ENCODE data around the gene DCAF15.
A peak's percentile ranks its signal among the peaks of the same experiment; 100 is the strongest.

Gene DCAF15

GRCh38 chr19:13992025-13992424, 39.7 kb downstream of the DCAF15 start:
- DNase-seq (ENCODE audit: low read depth in 1 of 2, low spot score in 1 of 2): no peak

DNA sequence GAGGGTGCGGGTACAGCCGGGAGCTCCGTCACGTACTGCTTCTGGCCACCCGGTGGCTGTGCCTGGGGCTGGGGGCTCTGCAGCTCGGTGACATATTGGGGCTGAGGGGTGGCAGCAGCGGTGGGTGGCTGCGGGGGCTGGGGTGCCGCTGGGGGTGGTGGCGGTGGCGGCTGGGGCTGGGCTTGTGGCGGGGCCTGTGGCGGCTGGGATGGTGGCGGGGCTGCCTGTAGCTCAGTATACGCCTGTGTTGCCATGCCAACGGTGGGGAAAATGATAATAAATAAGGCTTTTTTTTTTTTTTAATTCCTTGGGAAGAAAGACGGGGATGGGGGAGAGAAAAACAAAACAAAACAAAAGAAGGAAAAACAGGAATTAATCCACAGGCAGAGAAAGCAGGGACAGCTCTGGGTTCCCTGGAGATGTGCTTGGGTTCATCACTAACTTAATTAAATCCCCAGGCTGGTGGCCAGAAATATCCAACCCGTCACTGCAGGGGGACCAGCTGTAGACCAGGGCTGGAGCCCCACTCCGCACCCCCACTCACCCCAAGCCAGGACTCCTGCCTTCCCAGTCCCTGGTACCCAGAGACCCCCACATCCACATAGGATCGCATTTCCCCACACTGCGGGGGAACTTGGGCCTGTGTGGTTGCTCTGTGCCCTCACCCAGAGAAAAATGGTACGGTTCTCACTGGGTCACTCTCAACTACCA, 41.4 kb downstream of the DCAF15 start:
- no peak for DNase-seq (ENCODE audit: low read depth in 1 of 2, low spot score in 1 of 2)

DNA sequence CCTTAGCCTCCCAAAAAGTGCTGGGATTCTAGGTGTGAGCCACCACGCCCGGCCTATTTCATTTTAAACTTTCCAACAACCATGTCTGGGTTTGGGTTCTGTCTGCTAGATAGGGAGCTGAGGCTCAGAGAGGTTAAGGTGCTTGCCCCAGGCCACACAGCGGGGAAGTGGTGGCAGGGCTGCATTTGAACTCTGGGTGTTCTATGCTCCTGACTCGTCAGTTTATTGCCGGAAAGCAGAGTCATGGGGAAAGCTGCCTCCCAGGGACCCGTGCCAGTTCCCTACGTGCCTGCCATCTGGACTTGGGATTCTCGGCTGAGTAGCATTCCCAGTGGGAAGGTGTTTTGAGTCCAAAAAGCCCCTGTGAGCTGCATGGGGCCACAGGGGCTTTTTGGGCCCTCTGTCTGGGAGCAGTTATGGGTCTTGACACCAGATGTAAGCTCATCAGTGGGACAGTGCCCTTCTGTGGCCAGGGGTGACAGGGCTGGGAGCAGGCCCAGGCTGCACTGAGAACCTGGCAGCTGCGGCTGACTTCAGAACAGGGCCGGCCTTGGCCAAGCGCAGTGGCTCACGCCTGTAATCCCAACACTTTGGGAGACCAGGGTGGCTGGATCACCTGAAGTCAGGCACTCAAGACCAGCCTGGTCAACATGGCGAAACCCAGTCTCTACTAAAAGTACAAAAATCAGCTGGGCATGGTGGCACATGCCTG, 42.9 kb downstream of the DCAF15 start:
- DNase-seq (ENCODE audit: low read depth in 1 of 2, low spot score in 1 of 2): no peak

GRCh38 chr19:13995878-13996765, 43.8 kb downstream of the DCAF15 start:
- DNase-seq (ENCODE audit: low read depth in 1 of 2, low spot score in 1 of 2): no peak

DNA sequence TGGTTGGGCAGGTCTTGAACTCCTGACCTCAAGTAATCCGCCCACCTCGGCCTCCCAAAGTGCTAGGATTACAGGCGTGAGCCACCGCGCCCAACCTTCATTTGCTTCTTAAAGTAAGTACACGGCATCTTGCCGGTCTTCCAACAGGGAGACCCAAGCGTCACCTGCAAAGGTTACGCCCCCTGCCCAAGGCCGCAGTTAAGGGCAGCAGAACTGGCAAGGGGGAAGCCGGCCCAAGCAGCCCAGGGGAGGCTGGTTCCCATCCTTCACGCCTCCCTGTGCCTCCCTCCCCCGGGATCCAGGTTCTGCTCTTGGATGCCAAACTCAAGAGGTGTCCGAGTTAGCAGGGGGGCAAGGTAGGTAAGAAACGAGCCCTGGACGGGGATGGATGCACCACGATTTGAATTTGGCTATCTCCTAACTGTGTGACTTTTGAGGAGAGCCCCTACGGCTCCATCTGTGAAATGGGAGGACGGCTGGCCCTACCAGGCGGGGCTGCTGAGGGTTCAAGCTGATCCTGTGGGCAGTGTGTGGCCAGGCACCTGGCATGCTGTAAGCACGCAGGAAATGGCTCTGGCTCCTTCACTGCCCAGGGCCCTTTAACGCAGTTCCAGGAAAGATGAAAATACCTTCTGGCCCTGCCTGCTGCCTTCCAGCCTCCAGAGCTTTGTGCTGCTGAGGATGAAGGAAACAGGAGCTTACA, 44.8 kb downstream of the DCAF15 start:
- DNase-seq (ENCODE audit: low read depth in 1 of 2, low spot score in 1 of 2): no peak

DNA sequence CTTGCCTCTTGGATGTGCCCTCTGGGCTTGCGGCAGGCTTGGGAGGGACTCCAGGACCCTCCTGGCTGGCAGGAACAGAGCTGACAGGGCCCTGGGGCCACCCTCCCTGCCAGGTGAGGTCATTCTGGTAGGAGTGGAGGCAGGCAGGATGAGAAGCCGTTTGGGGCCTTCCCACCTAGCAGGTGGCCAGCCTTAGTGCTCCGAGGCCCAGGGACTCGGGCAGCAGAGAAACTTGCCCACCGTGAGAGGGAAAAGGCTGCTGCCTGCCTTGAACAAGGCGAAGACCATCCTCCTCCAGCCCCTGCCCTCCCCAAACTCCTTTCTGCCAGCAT, 45.3 kb downstream of the DCAF15 start:
- no peak for DNase-seq (ENCODE audit: low read depth in 1 of 2, low spot score in 1 of 2)

DNA sequence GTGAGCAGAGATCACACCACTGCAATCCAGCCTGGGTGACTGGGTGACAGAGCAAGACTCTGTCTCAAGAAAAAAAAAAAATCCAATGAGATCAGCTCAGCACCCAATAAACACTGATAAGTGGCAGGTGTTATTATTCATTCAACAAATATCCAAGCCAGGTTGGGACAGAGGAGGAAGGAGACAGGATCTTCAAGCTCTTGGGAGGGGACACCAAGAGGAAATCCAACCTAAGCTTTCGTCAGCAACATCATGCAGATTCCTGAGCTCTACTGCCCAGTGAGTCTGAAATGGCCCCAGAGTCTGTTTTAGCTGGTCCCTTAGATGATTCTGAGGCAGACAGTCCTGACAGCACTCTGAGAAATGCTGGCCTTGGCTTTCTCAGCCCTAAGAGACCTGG, 46.1 kb downstream of the DCAF15 start:
- no peak for DNase-seq (ENCODE audit: low read depth in 1 of 2, low spot score in 1 of 2)

- no peak for DNase-seq (ENCODE audit: low read depth in 1 of 2, low spot score in 1 of 2)
These were observed 46.8 kb downstream of the DCAF15 start for GRCh38 chr19:13999085-13999484.

GRCh38 chr19:14000691-14001375, 48.5 kb downstream of the DCAF15 start:
- DNase-seq (ENCODE audit: low read depth in 1 of 2, low spot score in 1 of 2): no peak

GRCh38 chr19:14002571-14003250, 50.4 kb downstream of the DCAF15 start:
- DNase-seq (ENCODE audit: low read depth in 1 of 2, low spot score in 1 of 2): no peak

- no peak for DNase-seq (ENCODE audit: low read depth in 1 of 2, low spot score in 1 of 2)
These were observed 51.1 kb downstream of the DCAF15 start for GRCh38 chr19:14003251-14004055.

DNA sequence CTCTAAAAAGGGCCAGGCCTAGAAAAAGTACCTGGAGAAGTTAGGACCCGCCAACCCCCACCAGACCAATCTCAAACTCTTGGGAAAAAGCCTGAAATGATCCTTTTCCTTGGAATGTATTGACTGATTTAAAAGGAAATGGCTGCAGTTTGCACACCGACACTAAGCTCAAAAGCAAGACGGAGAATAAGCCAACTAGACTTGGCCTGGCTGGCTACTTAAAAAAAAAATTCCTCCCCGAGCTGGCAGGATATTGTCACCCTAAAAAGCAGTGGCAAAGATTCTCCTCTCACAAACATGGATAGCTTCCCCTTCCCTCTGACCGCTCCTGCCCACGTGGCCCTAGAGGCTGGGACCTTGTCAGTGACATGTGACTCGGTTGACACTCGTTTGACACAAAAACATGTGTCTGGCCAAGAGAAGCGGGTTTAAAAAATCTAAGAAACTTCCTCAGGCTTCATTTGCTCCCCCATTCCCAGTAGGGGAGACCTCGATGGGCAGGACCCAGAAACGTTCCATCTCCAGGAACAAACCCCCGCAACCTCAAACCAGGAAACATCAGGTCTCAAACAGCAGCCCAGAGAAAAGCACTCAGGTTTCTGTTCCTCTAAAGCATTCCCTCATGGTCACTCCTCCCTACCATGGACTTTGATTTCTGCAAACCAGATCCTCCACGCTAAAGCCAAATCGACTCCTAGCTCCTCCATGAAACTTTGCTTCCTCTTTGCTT, 52.5 kb downstream of the DCAF15 start:
- DNase-seq (ENCODE audit: low read depth in 1 of 2, low spot score in 1 of 2): no peak

DNA sequence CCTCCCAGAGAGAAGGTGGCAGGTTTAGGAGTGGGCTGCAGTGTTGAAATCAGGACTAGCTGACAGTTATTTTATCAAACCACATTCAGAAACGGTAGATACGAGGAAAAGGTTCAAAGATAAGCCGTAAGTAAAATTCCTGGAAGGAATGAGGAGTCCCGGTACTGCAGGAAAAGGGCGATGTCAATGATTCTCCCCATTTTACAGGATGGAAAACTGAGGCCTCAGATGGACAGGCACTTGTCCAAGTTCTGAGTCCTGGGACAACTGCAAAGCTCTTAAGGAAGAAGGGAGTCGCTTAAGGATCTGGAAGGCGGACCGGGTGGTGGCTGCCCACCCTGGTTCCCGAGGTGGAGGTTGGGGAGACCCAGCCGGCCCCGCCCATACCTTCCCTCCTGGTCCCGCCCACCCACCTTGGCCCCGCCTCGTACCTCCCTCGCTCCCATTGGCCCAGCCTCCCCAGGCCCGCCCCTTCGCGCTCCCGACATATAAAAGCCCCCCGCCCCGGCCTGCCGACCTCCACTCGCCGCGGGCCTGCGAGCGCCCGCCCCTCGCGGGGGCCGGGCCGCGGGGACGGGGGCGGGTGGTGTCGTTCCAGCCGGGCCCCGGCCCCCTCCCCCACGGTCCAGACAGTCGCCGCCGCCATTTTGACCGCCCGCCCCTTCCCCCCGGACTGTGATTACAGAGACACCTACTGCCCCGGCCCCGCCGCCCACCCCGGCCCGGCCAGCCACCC, 53.2 kb downstream of the DCAF15 start:
- DNase-seq (ENCODE audit: low read depth in 1 of 2, low spot score in 1 of 2): peak; percentile 83 to 90

GRCh38 chr19:14006085-14006765, 53.9 kb downstream of the DCAF15 start, which contains the start of gene RFX1:
TSS of gene RFX1 (minus strand) at chr19:14006320. CDS start at chr19:13993843, 12,477 bp downstream.
- DNase-seq (ENCODE audit: low read depth in 1 of 2, low spot score in 1 of 2): peak; percentile 100

GRCh38 chr19:14006766-14007562, 54.7 kb downstream of the DCAF15 start:
- DNase-seq (ENCODE audit: low read depth in 1 of 2, low spot score in 1 of 2): no peak

Measured in stimulated activated CD4-positive, alpha-beta T cell treated with anti-CD3 and anti-CD28 coated beads, Interleukin-15, amount 100 ng/mL, for 1 hour (primary cell).